CD4-positive, CD25-positive, alpha-beta regulatory T cell (primary cell): Measurements from ENCODE around the gene KRT81. TPM values are rescaled to one million over a fixed set of nuclear protein-coding genes. Genes with fewer than 3 reads are reported as not detected.
A peak's percentile ranks its signal among the peaks of the same experiment; 100 is the strongest.
"Not testable (repeated sequence)": the region's sequence is repeated elsewhere in the genome, so short reads cannot be mapped to it uniquely, and the experiment has no call there.

ENCODE experiments used
- ATAC-seq, 2 donors: fragments of 150-1000 bp; cut with Tn5 transposase; one replicate each; pipeline ENCODE4 v1.10.0; 2021; ENCODE audit warnings: low read depth in 2 of 2, moderate number of reproducible peaks in 2 of 2, moderate library complexity in 1 of 2
- DNase-seq, 3 donors: peaks; one replicate each; pipeline versions ENCODE4 v3.0.0 to v3.0.0-alpha.2; 2012 to 2022; ENCODE audit warnings: mixed read lengths in 1 of 3
- H3K27ac ChIP-seq: one replicate; pipeline ENCODE4 v1.7.0; 2013; ENCODE audit warnings: mild to moderate bottlenecking, low read length; ENCODE audit not compliant: insufficient read depth, poor library complexity, severe bottlenecking
- H3K27me3 ChIP-seq: one replicate; pipeline ENCODE4 v1.7.0; 2013; ENCODE audit warnings: low read length; ENCODE audit not compliant: control insufficient read depth, insufficient read depth
- H3K36me3 ChIP-seq: one replicate; pipeline ENCODE4 v1.7.0; 2013; ENCODE audit warnings: mild to moderate bottlenecking, low read length, moderate library complexity; ENCODE audit not compliant: control insufficient read depth, insufficient read depth
- H3K4me1 ChIP-seq: 2 replicates; pipeline ENCODE4 v1.7.0; 2013; ENCODE audit warnings: mild to moderate bottlenecking, low read length; ENCODE audit not compliant: insufficient read depth, control insufficient read depth, poor library complexity, severe bottlenecking
- H3K4me3 ChIP-seq: one replicate; pipeline ENCODE4 v1.7.0; 2013; ENCODE audit warnings: low read depth, mild to moderate bottlenecking, low read length, moderate library complexity
- H3K9me3 ChIP-seq, 2 experiments: 1 replicate in 1 of 2; 2 replicates in 1 of 2; pipeline ENCODE4 v1.7.0; 2013; ENCODE audit warnings: low read length in 2 of 2, mild to moderate bottlenecking in 1 of 2, moderate library complexity in 1 of 2; ENCODE audit not compliant: control insufficient read depth in 2 of 2
- H3K27ac Mint-ChIP-seq, 3 donors: one replicate each; pipeline ENCODE4 v1.8.0; 2020 to 2022; ENCODE audit warnings: mild to moderate bottlenecking in 3 of 3, mixed read lengths in 3 of 3, moderate library complexity in 2 of 3
- H3K27me3 Mint-ChIP-seq: one replicate; pipeline ENCODE4 v1.8.0; 2022; ENCODE audit warnings: mild to moderate bottlenecking, mixed read lengths
- H3K36me3 Mint-ChIP-seq: one replicate; pipeline ENCODE4 v1.8.0; 2020; ENCODE audit warnings: mixed read lengths
- H3K4me1 Mint-ChIP-seq, 4 donors: one replicate each; pipeline ENCODE4 v1.8.0; 2020 to 2022; ENCODE audit warnings: mixed read lengths in 4 of 4, mild to moderate bottlenecking in 1 of 4
- H3K4me3 Mint-ChIP-seq, 4 donors: one replicate each; pipeline ENCODE4 v1.8.0; 2020 to 2022; ENCODE audit warnings: mild to moderate bottlenecking in 4 of 4, mixed read lengths in 4 of 4, moderate library complexity in 3 of 4
- H3K9me3 Mint-ChIP-seq, 7 donors: one replicate each; pipeline ENCODE4 v1.8.0; 2020 to 2022; ENCODE audit warnings: mixed read lengths in 7 of 7, mild to moderate bottlenecking in 3 of 7, moderate library complexity in 2 of 7
- polyA plus RNA-seq, 4 donors: library from polyadenylated mRNA; unstranded; fragments of 300-500 nt; fragmentation: Illumina TruSeq; gene quantifications; one replicate each; pipeline ENCODE4 v1.2.3, GENCODE V29; 2021
- total RNA-seq: library from RNA; stranded (reverse); gene quantifications from one replicate; pipeline ENCODE4 v1.2.3, GENCODE V29; 2022

KRT81 gene
- total and polyA plus RNA-seq, 5 donors from 2014 or later: not detected

GRCh38 chr12:52310622-52311284, 19.4 kb upstream of the KRT81 start:
- Histone ChIP-seq H3K4me1 (peaks cover 6% of the 10 kb centered on the region), H3K36me3 (no peaks in the 10 kb centered on the region), H3K27ac (no peak overlapping the region), H3K9me3 (no peaks in the 10 kb centered on the region), H3K27me3 (peaks cover 11% of the 10 kb centered on the region), H3K4me3 (no peak overlapping the region)
- peaks cover 0 to 5% (median 5%) of the 10 kb centered on the region in 4 donors for H3K4me1 Mint-ChIP-seq
- H3K27me3 Mint-ChIP-seq: peaks cover 45% of the 10 kb centered on the region
- no peaks in the 10 kb centered on the region for H3K36me3 Mint-ChIP-seq
- ATAC-seq (no peak), DNase-seq (no peak)
- no peak overlapping the region for H3K4me3 Mint-ChIP-seq
- H3K27ac Mint-ChIP-seq: no peak overlapping the region
- H3K9me3 Mint-ChIP-seq: peaks cover 0 to 3% (median 0%) of the 10 kb centered on the region in 7 donors

GRCh38 chr12:52308806-52309425, 17.6 kb upstream of the KRT81 start:
- Histone ChIP-seq H3K27me3 (peaks cover 11% of the 10 kb centered on the region), H3K9me3 (no peaks in the 10 kb centered on the region), H3K36me3 (no peaks in the 10 kb centered on the region), H3K4me1 (peaks cover 6% of the 10 kb centered on the region), H3K27ac (no peak overlapping the region), H3K4me3 (no peak overlapping the region)
- peaks cover 0 to 4% (median 0%) of the 10 kb centered on the region in 7 donors for H3K9me3 Mint-ChIP-seq
- peaks cover 50% of the 10 kb centered on the region for H3K27me3 Mint-ChIP-seq
- DNase-seq (no peak), ATAC-seq (no peak)
- no peak overlapping the region for H3K4me3 Mint-ChIP-seq
- peaks cover 0 to 11% (median 7%) of the 10 kb centered on the region in 4 donors for H3K4me1 Mint-ChIP-seq
- H3K36me3 Mint-ChIP-seq: no peaks in the 10 kb centered on the region
- peak overlapping the region in 1 of 3 donors; percentile 71 for H3K27ac Mint-ChIP-seq

GRCh38 chr12:52307836-52308805, 16.8 kb upstream of the KRT81 start:
- Histone ChIP-seq H3K9me3 (no peaks in the 10 kb centered on the region), H3K4me3 (no peak overlapping the region), H3K36me3 (no peaks in the 10 kb centered on the region), H3K4me1 (peaks cover 6% of the 10 kb centered on the region), H3K27me3 (peaks cover 11% of the 10 kb centered on the region), H3K27ac (no peak overlapping the region)
- ATAC-seq: peak in 1 of 2 donors; percentile 25
- Mint-ChIP-seq H3K27ac (no peak overlapping the region), H3K27me3 (peaks cover 46% of the 10 kb centered on the region), H3K4me1 (peaks cover 0 to 11% (median 7%) of the 10 kb centered on the region in 4 donors), H3K36me3 (no peaks in the 10 kb centered on the region), H3K9me3 (peaks cover 0 to 4% (median 0%) of the 10 kb centered on the region in 7 donors), H3K4me3 (no peak overlapping the region)
- DNase-seq: peak in 1 of 3 donors; percentile 23

- H3K9me3 Mint-ChIP-seq: peaks cover 0 to 4% (median 0%) of the 10 kb centered on the region in 7 donors
- ATAC-seq: no peak
- H3K27ac Mint-ChIP-seq: no peak overlapping the region
Measured at GRCh38 chr12:52306731-52307130, 15.4 kb upstream of the KRT81 start.

GRCh38 chr12:52305921-52306705, 14.8 kb upstream of the KRT81 start:
- no peak for ATAC-seq
- H3K4me1 ChIP-seq: peaks cover 6% of the 10 kb centered on the region
- H3K27ac ChIP-seq: no peak overlapping the region
- Mint-ChIP-seq H3K9me3 (peaks cover 0 to 4% (median 0%) of the 10 kb centered on the region in 7 donors), H3K4me3 (no peak overlapping the region), H3K27ac (no peak overlapping the region), H3K4me1 (peaks cover 0 to 11% (median 7%) of the 10 kb centered on the region in 4 donors), H3K36me3 (no peaks in the 10 kb centered on the region), H3K27me3 (peaks cover 49% of the 10 kb centered on the region)
- no peaks in the 10 kb centered on the region for H3K36me3 ChIP-seq
- no peak for DNase-seq
- no peaks in the 10 kb centered on the region for H3K9me3 ChIP-seq
- peaks cover 11% of the 10 kb centered on the region for H3K27me3 ChIP-seq
- H3K4me3 ChIP-seq: no peak overlapping the region

More at GRCh38 chr12:52306731-52307130, 15.4 kb upstream of the KRT81 start:
- Mint-ChIP-seq H3K4me3 (no peak overlapping the region), H3K36me3 (no peaks in the 10 kb centered on the region), H3K4me1 (peaks cover 0 to 11% (median 7%) of the 10 kb centered on the region in 4 donors), H3K27me3 (peaks cover 46% of the 10 kb centered on the region)
- no peak for DNase-seq
- Histone ChIP-seq H3K4me3 (no peak overlapping the region), H3K9me3 (no peaks in the 10 kb centered on the region), H3K27ac (no peak overlapping the region), H3K27me3 (peaks cover 11% of the 10 kb centered on the region), H3K4me1 (peaks cover 6% of the 10 kb centered on the region), H3K36me3 (no peaks in the 10 kb centered on the region)

- DNase-seq: peak in 1 of 3 donors; percentile 38
- not testable (repeated sequence) for H3K36me3 ChIP-seq, H3K4me3 Mint-ChIP-seq, H3K4me3 ChIP-seq, H3K9me3 ChIP-seq, H3K36me3 Mint-ChIP-seq, H3K4me1 ChIP-seq, H3K27ac Mint-ChIP-seq, H3K9me3 Mint-ChIP-seq, H3K27ac ChIP-seq
- Mint-ChIP-seq H3K4me1 (peaks cover 0 to 11% (median 7%) of the 10 kb centered on the region in 4 donors), H3K27me3 (peaks cover 51% of the 10 kb centered on the region)
- ATAC-seq: peak; percentile 27 to 47
- peaks cover 10% of the 10 kb centered on the region for H3K27me3 ChIP-seq
Measured at GRCh38 chr12:52304941-52305411, 13.6 kb upstream of the KRT81 start.
